K562 (cell line): Measurements from ENCODE around the gene ETV3. TPM values are rescaled to one million over a fixed set of nuclear protein-coding genes. Genes with fewer than 3 reads are reported as not detected.

Experiments
- CBX2 ChIP-seq: fragments of 200-600 bp; sonication (generic); IDR thresholded peaks from one replicate; pipeline ENCODE4 v1.6.1; 2012; ENCODE audit warnings: mild to moderate bottlenecking, low read length, inconsistent platforms; ENCODE audit not compliant: insufficient read depth, poor library complexity, severe bottlenecking
- CBX8 ChIP-seq: fragments of 200-600 bp; sonication (generic); IDR thresholded peaks from 2 replicates; pipeline ENCODE4 v1.6.1; 2012; ENCODE audit warnings: borderline replicate concordance, mixed run types, low read depth, mild to moderate bottlenecking, moderate library complexity, mixed read lengths, low read length, control low read depth, inconsistent platforms; ENCODE audit not compliant: poor library complexity, severe bottlenecking; ENCODE audit errors: extremely low read depth
- CREBBP ChIP-seq: IDR thresholded peaks from one replicate; pipeline ENCODE4 v1.6.1; 2012; ENCODE audit warnings: low read depth, mild to moderate bottlenecking, control low read depth, inconsistent platforms, low read length
- GABPB1 ChIP-seq: sonication (generic); formaldehyde crosslinking; IDR thresholded peaks from 2 replicates; pipeline ENCODE4 v1.8.0; 2022; ENCODE audit warnings: mild to moderate bottlenecking, missing genetic modification reagents
- GTF2E2 ChIP-seq: fragments of 200-800 bp; sonication (Bioruptor generic); IDR thresholded peaks from 2 replicates; pipeline ENCODE4 v1.6.1; 2016; ENCODE audit warnings: missing genetic modification characterization, missing compliant biosample characterization
- HDAC3 ChIP-seq: fragments of 450-650 bp; IDR thresholded peaks from 2 replicates; pipeline ENCODE4 v1.6.1; 2018; ENCODE audit warnings: borderline replicate concordance, mild to moderate bottlenecking, moderate library complexity; ENCODE audit not compliant: partially characterized antibody
- IFI16 ChIP-seq: fragments of 250-450 bp; sonication (Bioruptor Pico); IDR thresholded peaks from 2 replicates; pipeline ENCODE4 v2.1.2; 2022; ENCODE audit warnings: mild to moderate bottlenecking, inconsistent platforms
- JUN ChIP-seq, 2 experiments: sonication (generic) in 1 of 2; formaldehyde crosslinking in 1 of 2; IDR thresholded peaks; 2 replicates each; pipeline versions ENCODE4 v1.6.1 to v1.8.0; 2012 to 2022; ENCODE audit warnings: borderline replicate concordance in 2 of 2, mild to moderate bottlenecking in 2 of 2, improper control_type of control experiment in 1 of 2, low read depth in 1 of 2, low read length in 1 of 2, missing genetic modification reagents in 1 of 2
- JUNB ChIP-seq: fragments of 450-650 bp; formaldehyde crosslinking; conservative IDR thresholded peaks from 2 replicates; pipeline ENCODE4 v1.4.0; 2020; ENCODE audit warnings: mild to moderate bottlenecking
- KDM5B ChIP-seq: fragments of 200-600 bp; sonication (generic); IDR thresholded peaks from 2 replicates; pipeline ENCODE4 v1.6.1; 2012; ENCODE audit warnings: low read depth, mild to moderate bottlenecking, moderate library complexity, low read length, control low read depth, inconsistent platforms; ENCODE audit not compliant: insufficient replicate concordance
- MAFG ChIP-seq: fragments of 450-650 bp; conservative IDR thresholded peaks from 2 replicates; pipeline ENCODE4 v1.6.1; 2016; ENCODE audit warnings: missing genetic modification characterization, missing compliant biosample characterization
- NBN ChIP-seq: fragments of 450-650 bp; IDR thresholded peaks from 2 replicates; pipeline ENCODE4 v1.6.1; 2016; ENCODE audit warnings: low read depth, mild to moderate bottlenecking
- POU5F1 ChIP-seq: fragments of 150-350 bp; IDR thresholded peaks from 2 replicates; pipeline ENCODE4 v1.6.1; 2014; ENCODE audit warnings: borderline replicate concordance, low read length, low read depth, mild to moderate bottlenecking; ENCODE audit not compliant: partially characterized antibody
- RAD21 ChIP-seq, 2 experiments: fragments of 250-450 bp in 1 of 2; fragments of 450-650 bp in 1 of 2; sonication (Bioruptor Pico) in 1 of 2; formaldehyde crosslinking in 1 of 2; IDR thresholded peaks in 1 of 2; conservative IDR thresholded peaks in 1 of 2; 2 replicates each; pipeline versions ENCODE4 v1.4.0 to v1.8.0; 2020 to 2022; ENCODE audit warnings: mild to moderate bottlenecking in 2 of 2, moderate library complexity in 1 of 2
- RBM15 ChIP-seq: fragments of 200-400 bp; formaldehyde crosslinking; IDR thresholded peaks from 2 replicates; pipeline ENCODE4 v1.6.1; 2018; ENCODE audit warnings: mild to moderate bottlenecking, low read length, moderate library complexity; ENCODE audit not compliant: insufficient read depth
- TFAM ChIP-seq: fragments of 250-450 bp; sonication (Bioruptor Pico); conservative IDR thresholded peaks from 2 replicates; pipeline ENCODE4 v1.5.0; 2021; ENCODE audit warnings: mild to moderate bottlenecking, moderate library complexity
- ZNF175 ChIP-seq: fragments of 200-800 bp; sonication (Bioruptor generic); IDR thresholded peaks from 2 replicates; pipeline ENCODE4 v1.6.1; 2016; ENCODE audit warnings: low read depth, mild to moderate bottlenecking, missing genetic modification characterization, missing compliant biosample characterization
- ZNF217 ChIP-seq: sonication (generic); formaldehyde crosslinking; IDR thresholded peaks from 2 replicates; pipeline ENCODE4 v1.8.0; 2022; ENCODE audit warnings: mild to moderate bottlenecking, missing genetic modification reagents
- ZNF232 ChIP-seq: sonication (generic); formaldehyde crosslinking; IDR thresholded peaks from 2 replicates; pipeline ENCODE4 v1.8.0; 2022; ENCODE audit warnings: mild to moderate bottlenecking, missing genetic modification reagents
- ZNF408 ChIP-seq: fragments of 250-450 bp; sonication (Bioruptor Pico); IDR thresholded peaks from 2 replicates; pipeline ENCODE4 v1.4.0; 2020; ENCODE audit warnings: low read depth, mild to moderate bottlenecking, moderate library complexity
- ZNF561 ChIP-seq: fragments of 450-650 bp; formaldehyde crosslinking; conservative IDR thresholded peaks from 2 replicates; pipeline ENCODE4 v1.4.0; 2020; ENCODE audit warnings: mild to moderate bottlenecking, moderate library complexity
- ZNF77 ChIP-seq: fragments of 250-450 bp; sonication (Bioruptor Pico); IDR thresholded peaks from 2 replicates; pipeline ENCODE4 v1.5.0; 2020
- ZZZ3 ChIP-seq: fragments of 450-650 bp; IDR thresholded peaks from 2 replicates; pipeline ENCODE4 v1.6.1; 2016; ENCODE audit warnings: antibody characterized with exemption, mild to moderate bottlenecking, moderate library complexity
- polyA plus RNA-seq, 8 experiments: library from polyadenylated mRNA; depleted of rRNA in 4 of 8; stranded (reverse) in 5 of 8; unstranded in 3 of 8; fragments of >200 nt; fragmentation: Nextera tagmentation in 2 of 8; fragmentation: Illumina TruSeq in 1 of 8; extraction: Ambion mirVana in 2 of 8; extraction: Trizol in 1 of 8; gene quantifications; 2 replicates each; pipeline versions ENCODE4 v1.2.1 to v1.2.3, GENCODE V29; 2011 to 2014; ENCODE audit warnings: inconsistent platforms in 1 of 8, missing spikeins in 1 of 8
- total RNA-seq, 7 experiments: library from RNA; depleted of rRNA in 6 of 7; stranded (reverse); fragments of >200 nt in 6 of 7; fragmentation: Illumina TruSeq in 2 of 7; extraction: Trizol in 2 of 7; gene quantifications; 2 replicates each; pipeline versions ENCODE4 v1.2.1 to v1.2.3, GENCODE V29; 2011 to 2021; ENCODE audit warnings: low replicate concordance in 1 of 7
- TF ChIP-seq, protein P1 (sequence below), 2 experiments: fragments of 450-650 bp in 1 of 2; sonication (generic) in 1 of 2; formaldehyde crosslinking; conservative IDR thresholded peaks; 2 replicates each; pipeline versions ENCODE4 v1.4.0 to v1.8.1; 2020 to 2022; ENCODE audit warnings: mild to moderate bottlenecking in 1 of 2, missing genetic modification reagents in 1 of 2
- TF ChIP-seq, protein P2 (sequence below): fragments of 450-650 bp; formaldehyde crosslinking; IDR thresholded peaks from 2 replicates; pipeline ENCODE4 v1.4.0; 2020; ENCODE audit warnings: mild to moderate bottlenecking, mixed read lengths

Gene ETV3
- total and polyA plus RNA-seq, 9 of the 15 experiments (the other 6 are each of a cell fraction or from before 2014, with no cell fraction given) = 3.1 to 16.0 (median 9.0) TPM

DNA sequence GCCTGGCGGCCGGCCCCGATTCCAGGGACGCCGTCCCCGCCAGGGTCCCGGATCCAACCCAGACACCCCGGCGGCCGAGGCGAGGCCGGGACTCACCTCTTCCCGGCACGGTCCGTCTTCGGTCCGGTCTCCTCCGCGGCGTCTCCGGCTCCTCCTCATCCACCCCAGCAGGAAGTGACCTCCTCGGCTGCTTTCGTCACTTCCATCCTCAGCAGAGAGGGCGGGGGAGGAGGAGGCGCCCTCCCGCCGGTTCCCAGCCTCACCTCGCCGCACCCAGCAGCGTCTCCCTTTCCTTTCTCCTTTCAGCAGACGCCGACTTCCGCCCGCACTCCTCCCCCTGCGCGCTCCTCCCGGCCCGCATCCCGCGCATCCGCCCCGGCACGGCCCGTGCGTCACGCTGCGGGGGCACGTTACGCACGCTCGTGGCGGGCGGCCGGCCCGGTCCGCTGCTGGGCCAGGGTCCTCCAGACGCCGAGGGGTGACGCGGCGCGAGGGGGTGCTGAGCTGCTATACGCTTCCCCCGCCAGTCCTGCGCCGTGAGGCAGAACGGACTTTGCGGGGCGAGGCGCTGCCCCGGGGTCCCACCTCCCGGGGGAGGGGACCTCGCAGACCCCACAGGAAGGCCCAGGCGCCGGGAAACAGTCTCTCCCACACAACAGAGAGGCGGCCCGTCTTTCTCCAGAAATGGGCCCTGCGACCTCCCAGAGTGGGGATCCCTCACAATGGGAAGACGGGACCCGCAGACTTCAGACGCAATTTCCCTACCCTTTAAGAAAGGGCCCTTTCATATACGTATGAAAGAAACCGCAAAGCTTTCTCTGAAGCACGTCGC is at the start of gene ETV3 (continued):
- TF ChIP-seq HDAC3 (no peak), ZNF175 (no peak), JUN (IDR thresholded peaks at IDR 0.05; ENCODE audit: borderline replicate concordance, low read depth, low read length) (peak; percentile 29; the same call in 1 of the 2 replicates), JUN (CRISPR knock-in tag; IDR thresholded peaks at IDR 0.05; ENCODE audit: borderline replicate concordance) (0 out of 2 replicates have a peak, but pooled peaks have one; percentile 71), ZNF232 (CRISPR knock-in tag) (0 out of 2 replicates have a peak, but pooled peaks have one; percentile 68), ZNF77 (CRISPR knock-in tag) (no peak), KDM5B (no peak), CBX2 (no peak), ZNF217 (CRISPR knock-in tag) (no peak), ZZZ3 (no peak), IFI16 (CRISPR knock-in tag) (no peak), RAD21 (CRISPR knock-in tag; conservative IDR thresholded peaks at IDR 0.05 in 1 of 2, IDR thresholded peaks at IDR 0.05 in 1 of 2) (no peak), RBM15 (no peak), CBX8 (no peak), GTF2E2 (tag) (no peak; the same call in 1 of the 2 replicates), POU5F1 (peak; percentile 32), CREBBP (no peak), JUNB (CRISPR knock-in tag) (no peak), ZNF408 (CRISPR knock-in tag) (no peak), NBN (no peak), ZNF561 (CRISPR knock-in tag) (no peak), MAFG (tag) (no peak), TFAM (CRISPR knock-in tag) (no peak), GABPB1 (peak; percentile 91)
- TF ChIP-seq, protein P1, sequence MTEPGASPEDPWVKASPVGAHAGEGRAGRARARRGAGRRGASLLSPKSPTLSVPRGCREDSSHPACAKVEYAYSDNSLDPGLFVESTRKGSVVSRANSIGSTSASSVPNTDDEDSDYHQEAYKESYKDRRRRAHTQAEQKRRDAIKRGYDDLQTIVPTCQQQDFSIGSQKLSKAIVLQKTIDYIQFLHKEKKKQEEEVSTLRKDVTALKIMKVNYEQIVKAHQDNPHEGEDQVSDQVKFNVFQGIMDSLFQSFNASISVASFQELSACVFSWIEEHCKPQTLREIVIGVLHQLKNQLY (CRISPR knock-in tag; conservative IDR thresholded peaks at IDR 0.05) = no peak
- TF ChIP-seq, protein P2, sequence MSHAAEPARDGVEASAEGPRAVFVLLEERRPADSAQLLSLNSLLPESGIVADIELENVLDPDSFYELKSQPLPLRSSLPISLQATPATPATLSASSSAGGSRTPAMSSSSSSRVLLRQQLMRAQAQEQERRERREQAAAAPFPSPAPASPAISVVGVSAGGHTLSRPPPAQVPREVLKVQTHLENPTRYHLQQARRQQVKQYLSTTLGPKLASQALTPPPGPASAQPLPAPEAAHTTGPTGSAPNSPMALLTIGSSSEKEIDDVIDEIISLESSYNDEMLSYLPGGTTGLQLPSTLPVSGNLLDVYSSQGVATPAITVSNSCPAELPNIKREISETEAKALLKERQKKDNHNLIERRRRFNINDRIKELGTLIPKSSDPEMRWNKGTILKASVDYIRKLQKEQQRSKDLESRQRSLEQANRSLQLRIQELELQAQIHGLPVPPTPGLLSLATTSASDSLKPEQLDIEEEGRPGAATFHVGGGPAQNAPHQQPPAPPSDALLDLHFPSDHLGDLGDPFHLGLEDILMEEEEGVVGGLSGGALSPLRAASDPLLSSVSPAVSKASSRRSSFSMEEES = no peak
